D341Med (cell line): ENCODE measurements around the gene SLC25A38.

Source experiments
- DNase-seq: peaks from one replicate; pipeline ENCODE4 v3.0.0; 2012; ENCODE audit warnings: low spot score

SLC25A38 gene

DNA sequence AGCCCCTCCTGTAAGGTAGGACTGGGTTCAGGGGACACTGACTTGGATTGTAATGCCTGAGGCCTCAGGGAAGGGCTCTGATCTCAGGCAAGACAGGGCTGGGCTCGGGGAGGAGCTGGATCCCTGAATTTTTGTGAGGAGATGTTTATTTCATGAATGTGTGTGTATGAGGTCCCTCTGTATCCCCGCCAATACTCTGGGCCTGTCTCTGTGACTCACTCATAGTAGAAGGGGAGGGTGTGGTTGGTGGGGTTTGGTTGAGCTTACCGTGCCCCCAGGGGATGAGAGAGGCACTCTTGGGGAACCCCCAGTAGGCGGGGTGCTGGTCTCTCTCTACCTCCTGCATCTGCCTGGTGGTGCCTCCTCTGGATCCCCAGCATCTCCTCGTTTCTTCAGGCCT lies 51.4 kb downstream of the SLC25A38 start:
- DNase-seq, result no peak

DNA sequence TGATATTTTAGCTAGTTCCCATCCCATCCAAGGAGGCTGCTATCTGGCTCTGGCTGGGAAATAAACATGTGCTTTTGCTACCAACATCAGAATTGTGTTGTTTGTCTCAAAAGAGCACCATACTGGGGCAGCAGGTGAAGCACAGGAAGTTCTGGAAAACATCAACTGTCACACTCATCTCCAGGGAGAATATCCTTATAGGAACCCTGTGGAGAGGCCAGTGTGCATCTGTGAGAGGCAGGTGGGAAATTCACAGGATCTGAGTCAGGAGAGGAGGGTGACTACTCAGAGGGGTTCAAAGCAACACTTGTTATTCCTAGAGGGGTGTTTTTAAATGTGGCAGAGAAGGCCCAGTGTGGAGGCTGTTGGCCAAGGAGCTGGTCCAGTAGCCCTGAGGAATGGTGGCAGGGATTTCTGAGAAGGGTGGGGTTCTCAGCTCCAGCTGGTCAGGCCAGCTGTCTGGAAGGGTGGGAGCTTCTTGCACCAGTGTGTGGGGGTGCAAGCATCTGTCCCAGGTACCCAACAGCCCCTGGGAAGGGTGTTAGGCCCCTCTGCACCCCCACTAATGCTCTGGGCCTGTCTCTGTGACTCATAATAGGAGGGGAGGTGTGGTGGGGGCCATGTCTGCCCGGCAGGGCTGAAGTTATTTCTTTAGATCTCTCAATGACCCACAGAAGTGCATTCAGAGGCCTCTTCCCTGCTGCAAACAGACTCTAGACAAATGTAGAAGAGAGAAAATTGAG lies 52.0 kb downstream of the SLC25A38 start:
- DNase-seq, result no peak

DNA sequence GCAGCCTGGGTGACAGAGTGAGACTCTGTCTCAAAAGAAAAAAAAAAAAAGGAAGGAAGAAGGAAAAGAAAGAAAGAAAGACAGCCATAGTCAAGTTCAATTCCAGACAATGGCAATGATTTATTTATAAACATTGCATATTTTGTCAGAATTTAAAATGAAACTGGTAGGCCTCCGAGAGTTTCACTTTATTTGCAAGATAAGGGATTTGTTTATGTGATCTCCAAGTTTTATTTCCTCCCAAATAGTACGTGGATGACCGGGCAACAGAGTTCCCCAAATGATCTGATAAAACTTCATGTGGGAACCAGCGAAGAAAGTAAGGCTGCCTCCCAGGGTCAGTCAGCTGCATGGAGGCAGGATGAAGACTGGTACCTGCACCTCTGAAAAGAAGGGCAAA lies 55.7 kb downstream of the SLC25A38 start:
- no peak for DNase-seq

DNA sequence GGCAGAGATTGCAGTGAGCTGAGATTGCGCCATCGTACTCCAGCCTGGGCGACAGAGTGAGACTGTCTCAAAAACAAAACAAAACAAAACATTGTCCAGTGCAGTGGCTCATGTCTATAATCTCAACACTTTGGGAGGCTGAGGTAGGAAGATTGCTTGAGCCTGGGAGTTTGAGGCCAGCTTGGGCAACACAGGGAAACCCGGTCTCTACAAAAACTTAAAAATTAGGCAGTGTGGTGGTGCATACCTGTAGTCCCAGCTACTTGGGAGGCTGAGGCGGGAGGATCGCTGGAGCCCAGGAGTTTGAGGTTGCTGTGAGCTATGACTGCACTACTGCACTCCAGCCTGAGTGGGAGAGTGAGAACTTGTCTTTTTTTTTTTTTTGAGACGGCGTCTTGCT lies 57.1 kb downstream of the SLC25A38 start:
- DNase-seq, result no peak

DNA sequence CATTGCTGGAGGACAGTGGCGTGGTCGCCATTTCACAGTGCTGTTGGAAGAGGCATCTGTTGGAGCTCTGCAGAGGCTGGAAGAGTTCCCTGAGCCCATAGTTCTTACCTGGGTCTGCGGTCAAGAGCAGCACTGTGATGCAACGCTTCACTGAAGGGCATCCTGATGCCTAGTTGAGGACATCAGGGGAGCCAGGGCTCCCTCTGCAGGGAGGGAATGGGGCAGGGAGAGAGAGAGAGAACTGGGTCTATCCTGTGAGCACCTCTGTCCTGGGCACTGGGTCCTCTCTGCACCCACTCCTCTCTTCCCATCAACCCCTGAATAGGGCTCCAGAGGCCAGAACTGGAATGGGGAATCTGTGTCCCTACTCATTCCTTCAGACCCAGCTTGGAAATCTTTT lies 60.4 kb downstream of the SLC25A38 start:
- no peak for DNase-seq

DNA sequence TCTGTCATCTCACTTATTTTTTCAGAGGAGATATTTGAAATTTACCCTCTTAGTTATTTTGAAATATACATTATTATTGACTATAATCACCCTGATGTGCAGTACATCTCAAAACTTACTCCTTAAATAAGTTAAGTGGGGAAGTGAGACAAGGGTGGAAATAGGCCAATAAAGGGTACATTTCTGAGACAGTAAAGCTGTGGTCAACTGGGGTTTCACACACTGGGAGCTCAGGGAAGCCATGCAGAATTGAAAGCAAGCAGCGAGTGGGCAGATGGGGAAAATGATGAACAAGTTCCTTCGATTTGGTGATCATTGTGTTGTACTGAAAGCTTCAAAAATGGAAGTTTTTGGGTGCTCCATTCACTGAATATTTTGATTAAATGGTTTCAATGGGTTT lies 62.8 kb downstream of the SLC25A38 start:
- no peak for DNase-seq

DNA sequence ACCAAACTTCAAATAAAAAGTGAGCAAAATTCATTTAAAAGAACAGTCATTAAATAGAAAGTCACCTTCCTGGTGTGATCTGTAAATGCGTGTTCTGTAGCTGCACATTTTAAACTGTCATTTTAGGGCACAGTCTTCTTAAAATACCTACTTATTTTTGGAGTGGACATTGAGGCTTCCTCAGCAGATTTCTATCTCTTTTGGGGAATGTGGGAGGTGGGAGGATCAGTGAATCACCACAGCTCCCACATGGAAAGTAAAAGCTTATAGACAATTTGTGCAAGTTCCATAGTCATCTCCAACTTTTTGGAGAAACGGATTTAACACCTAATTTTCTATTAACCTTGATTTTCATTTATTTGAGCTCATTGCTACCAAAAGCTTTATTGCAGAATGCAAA lies 63.3 kb downstream of the SLC25A38 start:
- DNase-seq, result no peak
